Peyer's patch (tissue), 4 donors: ENCODE results near the gene CAMK2B.

Source experiments
- POLR2A ChIP-seq, 2 donors: fragments of 450-650 bp; IDR thresholded peaks; one replicate each; pipeline ENCODE4 v1.5.1; 2017; ENCODE audit warnings: antibody characterized with exemption in 2 of 2, mild to moderate bottlenecking in 2 of 2, moderate library complexity in 2 of 2
- TF ChIP-seq, protein P1 (sequence below), 6 experiments: fragments of 450-650 bp in 4 of 6; fragments of 200-600 bp in 2 of 6; sonication (generic) in 1 of 6; IDR thresholded peaks; one replicate each; pipeline ENCODE4 v1.5.1; 2017 to 2019; ENCODE audit warnings: antibody characterized with exemption in 6 of 6, mild to moderate bottlenecking in 3 of 6, moderate library complexity in 1 of 6

GRCh38 chr7:44187636-44188416 is 137.6 kb downstream of the CAMK2B start:
- TF ChIP-seq, protein P1, sequence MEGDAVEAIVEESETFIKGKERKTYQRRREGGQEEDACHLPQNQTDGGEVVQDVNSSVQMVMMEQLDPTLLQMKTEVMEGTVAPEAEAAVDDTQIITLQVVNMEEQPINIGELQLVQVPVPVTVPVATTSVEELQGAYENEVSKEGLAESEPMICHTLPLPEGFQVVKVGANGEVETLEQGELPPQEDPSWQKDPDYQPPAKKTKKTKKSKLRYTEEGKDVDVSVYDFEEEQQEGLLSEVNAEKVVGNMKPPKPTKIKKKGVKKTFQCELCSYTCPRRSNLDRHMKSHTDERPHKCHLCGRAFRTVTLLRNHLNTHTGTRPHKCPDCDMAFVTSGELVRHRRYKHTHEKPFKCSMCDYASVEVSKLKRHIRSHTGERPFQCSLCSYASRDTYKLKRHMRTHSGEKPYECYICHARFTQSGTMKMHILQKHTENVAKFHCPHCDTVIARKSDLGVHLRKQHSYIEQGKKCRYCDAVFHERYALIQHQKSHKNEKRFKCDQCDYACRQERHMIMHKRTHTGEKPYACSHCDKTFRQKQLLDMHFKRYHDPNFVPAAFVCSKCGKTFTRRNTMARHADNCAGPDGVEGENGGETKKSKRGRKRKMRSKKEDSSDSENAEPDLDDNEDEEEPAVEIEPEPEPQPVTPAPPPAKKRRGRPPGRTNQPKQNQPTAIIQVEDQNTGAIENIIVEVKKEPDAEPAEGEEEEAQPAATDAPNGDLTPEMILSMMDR (IDR thresholded peaks at IDR 0.05): no peak
- no peak for TF ChIP-seq POLR2A (IDR thresholded peaks at IDR 0.05)
